Superior temporal gyrus (tissue), 1 donor: ENCODE measurements around the gene CDH13.

Source experiments
- DNase-seq: peaks from one replicate; pipeline ENCODE4 v3.0.0-alpha.2; 2016; ENCODE audit errors: extremely low spot score

Gene CDH13

DNA sequence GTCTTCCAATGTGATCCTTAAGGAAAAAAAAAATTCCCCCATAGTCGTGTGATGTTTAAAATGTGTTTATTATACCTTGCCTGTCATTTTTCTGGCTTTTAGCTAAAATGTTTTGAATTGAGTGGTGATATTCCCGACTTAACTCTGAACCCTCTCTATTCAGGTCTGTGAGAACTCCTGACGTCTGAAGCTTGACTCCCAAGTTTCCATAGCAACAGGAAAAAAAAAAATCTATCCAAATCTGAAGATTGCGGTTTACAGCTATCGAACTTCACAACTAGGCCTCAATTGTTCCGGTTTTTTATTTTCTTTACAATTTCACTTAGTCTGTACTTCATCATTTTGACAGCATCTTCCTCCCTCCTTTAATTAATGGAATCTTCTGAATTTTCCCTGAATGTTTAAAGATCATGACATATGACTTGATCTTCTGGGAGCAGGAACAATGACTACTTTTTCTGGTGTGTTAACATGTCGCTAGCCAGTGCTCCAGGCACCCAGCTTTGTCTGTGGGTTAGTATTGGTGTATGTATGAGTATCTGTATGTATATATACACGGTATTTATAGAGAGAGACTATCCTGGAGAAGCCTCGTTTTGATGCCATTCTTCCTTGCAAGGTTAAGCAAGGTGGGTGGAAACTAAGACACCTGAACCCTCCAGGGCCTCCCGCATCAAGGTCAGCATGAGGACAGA lies 1168.2 kb downstream of the CDH13 start:
- DNase-seq, result no peak

DNA sequence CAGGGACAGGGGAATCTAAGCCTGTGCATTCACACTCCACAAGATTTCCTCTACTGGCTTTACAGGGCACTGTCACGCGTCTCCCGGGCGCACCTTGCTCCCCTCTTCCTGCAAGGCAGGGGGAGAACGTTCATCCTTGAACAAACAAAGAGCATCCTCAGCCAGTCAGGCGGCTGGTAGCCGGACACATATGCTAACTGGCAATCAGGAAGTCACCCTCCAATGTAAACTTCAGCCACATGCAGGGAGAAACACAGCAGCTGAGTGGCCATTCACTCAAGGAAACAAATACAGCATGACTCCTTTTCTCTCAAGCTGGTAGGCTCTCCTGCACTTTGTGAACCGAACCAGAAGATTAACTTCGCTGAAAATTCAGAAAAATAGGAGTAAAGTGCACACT lies 1170.2 kb downstream of the CDH13 start:
- DNase-seq, result no peak

DNA sequence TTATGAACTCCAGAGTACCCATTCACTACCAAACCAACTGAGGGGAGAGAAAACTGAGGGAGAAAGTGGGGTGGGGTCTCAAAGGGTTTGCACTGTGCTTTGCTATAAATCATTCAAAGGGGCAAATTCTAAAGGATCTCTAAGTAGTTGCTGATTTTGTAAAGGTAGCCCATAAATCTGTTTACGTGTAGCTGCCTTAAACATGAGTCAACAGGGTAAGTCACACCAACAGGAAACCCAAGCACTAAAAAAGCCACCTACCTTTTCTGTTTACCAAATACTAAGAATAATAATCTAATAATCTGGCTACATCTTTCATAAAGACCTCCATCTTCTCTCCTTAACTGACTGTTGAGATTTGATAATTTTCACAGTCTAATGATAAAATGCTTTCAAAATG lies 1172.6 kb downstream of the CDH13 start:
- no peak for DNase-seq

DNA sequence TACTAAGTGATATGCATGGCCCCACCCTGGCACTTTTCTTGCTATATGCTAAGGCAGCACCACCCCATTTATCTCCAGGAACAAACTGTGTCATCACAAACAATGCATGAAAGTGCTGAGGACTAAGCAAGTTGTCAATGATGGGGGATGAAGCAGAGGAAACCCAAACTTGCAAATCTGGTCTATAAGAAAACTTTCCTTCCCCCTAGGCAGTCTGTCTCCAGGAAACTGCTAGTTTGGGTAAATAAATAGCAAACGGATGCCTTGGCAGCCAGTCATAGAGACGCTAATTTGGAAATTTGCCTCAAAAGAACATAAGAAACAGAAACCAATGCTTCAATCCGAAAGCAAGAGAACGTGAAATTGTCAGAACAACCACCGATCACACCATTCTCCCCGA lies 1175.4 kb downstream of the CDH13 start:
- DNase-seq, result no peak

DNA sequence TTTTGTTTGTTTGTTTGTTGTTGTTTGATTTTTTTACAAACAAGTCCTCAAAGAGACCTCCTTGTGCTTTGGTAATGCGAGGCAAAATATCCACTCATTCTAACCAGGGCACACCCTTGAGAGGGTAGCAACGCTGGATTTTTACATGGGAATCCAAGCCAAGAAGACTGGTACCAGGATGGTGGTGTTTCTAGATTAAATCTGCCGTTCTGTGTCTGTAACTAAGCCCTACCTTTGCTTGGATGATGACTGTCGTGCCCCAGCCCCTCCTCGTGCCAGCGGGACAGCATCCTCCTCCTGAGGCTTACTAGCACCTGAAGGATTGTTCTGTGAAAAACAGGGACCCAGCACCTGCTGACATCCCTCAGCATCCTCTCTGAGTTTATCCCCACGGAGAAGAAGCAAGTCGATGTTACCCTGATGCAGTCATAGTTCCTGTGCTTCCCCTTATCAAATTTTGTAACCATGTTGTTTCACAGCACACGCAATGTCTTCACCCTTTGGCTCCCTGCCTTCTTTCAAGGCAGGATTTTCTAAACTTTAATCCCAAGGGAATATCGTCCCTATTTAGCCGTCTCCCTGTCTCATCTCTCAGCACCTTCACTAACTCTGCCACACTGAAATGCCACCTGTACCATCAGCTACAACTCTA lies 1175.9 kb downstream of the CDH13 start:
- DNase-seq, result no peak

DNA sequence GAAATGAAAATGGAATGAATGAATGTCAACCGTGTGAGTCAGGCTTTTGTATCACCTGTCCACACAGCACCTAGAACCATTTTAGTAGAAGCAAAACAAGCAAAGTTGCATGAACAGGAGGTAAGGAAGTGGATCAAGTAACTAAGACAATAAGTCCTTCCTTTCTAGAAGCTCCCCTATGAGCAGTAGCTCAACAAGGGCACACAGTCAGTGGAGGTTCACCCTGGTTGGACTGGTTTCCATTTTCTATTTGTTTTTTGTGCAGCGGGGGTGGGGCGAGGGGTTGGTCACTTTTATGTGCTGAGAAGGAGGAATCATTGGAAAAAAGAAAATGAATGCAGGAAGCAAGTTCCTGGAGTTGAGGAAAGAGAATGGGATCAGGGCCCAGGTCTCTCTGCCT lies 1177.0 kb downstream of the CDH13 start:
- no peak for DNase-seq

DNA sequence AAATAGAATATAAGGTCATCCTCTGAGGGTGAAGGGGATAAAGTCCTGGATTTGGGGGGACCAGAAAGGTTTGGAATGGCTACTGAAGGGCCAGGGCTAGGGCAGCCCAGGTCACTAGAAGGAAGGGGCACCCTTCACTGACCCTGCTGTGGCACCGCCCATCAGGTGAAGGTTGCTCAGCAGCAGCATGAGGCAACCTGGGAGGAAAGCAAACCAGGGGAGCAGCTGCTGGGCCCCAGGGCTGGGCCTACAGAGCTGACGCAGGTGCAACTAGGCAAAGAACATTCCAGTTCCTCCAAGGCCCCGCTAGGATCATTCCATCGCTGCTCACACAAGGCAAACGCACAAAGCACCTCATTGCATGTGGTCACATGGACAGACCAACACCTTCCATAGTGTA lies 1177.6 kb downstream of the CDH13 start:
- no peak for DNase-seq

DNA sequence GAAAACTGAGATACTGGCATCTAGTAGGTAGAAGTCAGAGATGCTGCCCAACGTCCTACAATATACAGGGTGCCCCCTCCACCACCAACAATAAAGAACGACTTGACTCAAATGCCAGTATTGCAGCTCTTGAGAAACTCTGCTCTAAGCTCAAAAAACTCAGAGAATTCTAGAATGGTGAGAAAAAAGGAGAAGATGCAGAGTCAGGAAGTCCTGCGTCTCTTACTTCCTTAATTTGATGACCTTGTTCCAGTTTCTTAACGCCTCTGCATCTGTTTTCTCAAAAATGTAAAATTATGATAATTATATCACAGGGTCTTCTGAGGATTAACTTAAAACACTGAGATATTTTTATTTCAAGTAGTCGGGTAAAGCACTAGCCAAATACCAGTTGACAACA lies 1179.3 kb downstream of the CDH13 start:
- no peak for DNase-seq

DNA sequence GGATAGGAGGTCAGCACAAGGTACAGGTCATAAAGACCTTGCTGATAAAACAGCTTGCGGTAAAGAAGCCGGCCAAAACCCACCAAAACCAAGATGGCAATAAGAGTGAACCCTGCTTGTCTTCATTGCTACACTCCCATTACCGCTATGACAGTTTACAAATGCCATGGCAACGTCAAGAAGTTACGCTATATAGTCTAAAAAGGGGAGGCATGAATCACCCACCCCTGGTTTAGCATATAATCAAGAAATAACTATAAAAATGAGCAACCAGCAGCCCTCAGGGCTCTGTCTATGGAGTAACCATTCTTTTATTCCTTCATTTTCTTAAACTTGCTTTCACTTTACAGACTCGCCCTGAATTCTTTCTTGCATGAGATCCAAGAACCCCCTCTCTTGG lies 1180.0 kb downstream of the CDH13 start:
- DNase-seq, result no peak

DNA sequence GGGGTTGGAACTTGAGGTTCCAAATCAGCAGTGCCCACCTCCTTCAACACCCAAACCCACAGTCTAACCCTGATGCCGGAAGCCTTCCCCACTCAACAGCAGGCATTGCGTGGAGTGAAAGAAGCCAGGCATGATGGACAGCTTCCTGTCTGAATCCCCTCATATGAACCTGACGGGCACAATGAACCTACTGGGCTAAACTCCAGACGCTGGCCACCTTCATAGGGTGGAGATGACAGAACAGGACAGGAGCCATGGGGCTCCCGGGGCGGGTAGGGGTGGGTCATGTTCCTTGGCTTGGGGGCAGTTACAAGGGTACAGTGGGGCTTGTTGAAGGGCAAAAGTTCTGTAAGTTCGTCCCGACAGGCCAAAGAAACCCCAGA lies 1180.5 kb downstream of the CDH13 start:
- DNase-seq, result no peak

DNA sequence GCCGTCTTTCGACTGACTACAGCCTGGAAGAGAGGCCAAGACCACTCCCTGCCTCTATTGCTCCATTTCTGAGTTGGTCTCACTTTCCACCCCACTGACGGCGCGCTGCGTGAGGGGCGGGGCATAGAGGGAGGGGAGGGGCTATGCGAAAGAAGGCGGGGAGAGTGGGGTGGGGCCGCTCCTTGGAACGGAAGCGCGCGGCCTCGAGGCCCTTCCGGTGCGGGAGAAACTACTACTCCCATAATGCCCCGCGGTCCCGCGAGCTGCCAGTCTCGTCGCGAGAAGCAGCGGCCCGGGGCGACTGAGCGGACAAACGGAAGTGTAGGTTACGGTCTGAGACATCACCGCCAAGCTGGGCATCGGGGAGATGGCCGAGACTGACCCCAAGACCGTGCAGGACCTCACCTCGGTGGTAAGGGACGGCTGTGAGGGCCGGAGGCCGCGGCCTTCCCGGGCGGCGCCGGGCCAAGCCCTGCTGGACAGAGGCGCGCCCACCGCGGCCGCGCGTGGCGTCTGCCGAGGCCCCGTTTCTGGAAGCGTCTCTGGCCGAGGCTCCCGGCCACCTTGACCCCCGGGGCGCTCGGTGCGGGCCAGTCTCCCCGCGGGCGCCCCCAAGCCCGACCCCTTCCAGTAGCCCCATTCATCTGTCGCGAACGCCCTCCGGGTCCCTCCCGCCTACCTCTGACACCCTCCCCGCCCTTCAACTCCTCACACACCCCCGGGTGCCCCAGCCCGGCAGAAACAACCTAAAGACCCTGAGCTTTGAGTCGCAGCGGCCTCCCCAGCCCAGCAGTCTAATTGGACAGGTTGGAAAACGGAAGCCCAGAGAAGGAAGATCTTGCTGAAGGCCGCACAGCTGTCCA lies 1181.2 kb downstream of the CDH13 start, which contains the start of gene HSBP1:
TSS of gene HSBP1 (plus strand) at position 269 of the 863 bp plus-strand sequence. CDS start at position 368, 99 bp downstream.
- DNase-seq, result peak; percentile 93

DNA sequence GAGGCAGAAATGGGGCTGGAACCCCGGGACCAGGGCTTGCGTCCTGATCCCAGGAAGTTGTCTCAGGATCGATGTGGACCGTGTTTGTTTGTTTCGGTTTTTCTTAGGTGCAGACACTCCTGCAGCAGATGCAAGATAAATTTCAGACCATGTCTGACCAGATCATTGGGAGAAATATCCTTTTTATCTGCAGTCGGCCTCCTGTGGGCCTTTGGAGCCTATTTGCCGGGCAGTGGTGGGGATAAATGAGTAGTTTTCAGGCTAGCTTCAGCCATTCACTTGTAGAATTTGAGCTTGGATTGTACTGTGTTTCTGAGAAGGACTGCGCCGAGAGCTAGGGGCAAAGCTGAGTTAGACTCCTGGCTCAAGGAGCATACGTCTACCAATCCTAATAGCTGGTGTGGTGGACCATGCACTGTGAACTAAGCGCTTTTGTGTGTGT lies 1181.8 kb downstream of the CDH13 start:
- peak; percentile 33 for DNase-seq

DNA sequence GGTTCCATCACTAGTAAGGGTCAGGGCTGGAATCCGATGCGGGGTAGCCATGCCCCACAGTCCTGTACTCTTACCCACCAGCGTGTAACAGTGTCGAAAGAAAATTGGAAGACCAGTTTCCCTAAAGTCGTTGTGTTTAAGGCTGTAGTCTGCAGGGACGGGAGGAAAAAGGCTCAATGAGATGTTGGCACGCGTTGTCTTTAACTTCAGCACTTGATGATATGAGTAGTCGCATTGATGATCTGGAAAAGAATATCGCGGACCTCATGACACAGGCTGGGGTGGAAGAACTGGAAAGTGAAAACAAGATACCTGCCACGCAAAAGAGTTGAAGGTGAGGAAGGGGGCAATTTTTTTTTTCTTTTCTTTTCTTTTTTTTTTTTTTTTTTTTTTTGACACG lies 1182.3 kb downstream of the CDH13 start:
- no peak for DNase-seq

DNA sequence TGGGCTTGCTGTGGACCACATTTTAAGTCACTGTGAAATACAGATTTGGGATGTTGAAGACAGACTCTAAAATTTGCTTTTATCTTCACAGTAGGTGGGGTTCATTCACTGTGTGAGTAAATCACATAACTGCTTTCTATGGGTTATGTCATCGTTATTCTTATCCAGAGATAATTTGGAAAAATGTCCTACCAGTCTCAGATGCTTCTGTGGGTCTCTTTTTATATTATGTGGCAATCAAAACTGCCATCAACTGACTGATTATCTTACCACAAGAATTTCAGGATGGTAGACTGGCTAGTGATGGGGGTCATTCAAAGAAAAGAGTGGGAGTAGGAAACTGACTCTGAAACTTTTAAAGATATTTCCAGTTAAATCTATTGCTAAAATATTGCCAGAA lies 1184.1 kb downstream of the CDH13 start:
- DNase-seq, result no peak

DNA sequence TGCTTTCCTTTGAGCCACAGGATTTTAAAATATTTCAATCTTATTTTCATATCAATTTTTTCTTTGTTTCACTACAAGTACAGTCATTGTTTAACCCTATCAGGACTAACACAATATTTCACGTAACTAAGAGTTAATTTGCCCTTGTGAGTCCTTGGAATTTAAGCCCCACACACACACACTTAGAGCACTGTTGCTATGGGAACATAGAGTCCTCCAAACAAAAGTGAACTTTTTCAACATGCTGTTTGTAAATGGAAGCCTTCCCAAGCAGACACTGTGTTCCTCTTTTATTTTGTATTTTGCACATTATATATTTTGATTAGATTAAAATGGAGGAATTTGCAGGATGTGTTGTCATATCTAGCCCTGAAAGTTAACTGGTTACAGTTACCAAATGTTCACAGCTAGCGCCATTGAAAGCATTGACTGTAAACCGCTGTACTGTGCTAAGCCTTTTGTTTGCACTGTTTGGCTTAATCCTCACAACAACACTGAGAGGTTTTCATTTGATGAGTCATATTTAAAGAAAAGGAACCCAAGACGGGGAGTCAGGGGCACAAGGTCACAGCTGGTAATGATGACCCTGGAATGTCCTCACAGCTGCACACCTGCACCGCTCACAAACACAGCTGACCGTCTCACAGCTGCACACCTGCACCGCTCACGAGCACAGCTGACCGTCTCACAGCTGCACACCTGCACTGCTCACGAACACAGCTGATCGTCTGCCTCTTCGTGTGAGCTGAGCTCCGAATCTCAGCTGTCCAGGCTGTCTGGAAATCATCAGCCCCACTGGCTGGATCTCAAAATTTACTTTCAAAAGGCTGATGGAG lies 1187.3 kb downstream of the CDH13 start:
- no peak for DNase-seq

DNA sequence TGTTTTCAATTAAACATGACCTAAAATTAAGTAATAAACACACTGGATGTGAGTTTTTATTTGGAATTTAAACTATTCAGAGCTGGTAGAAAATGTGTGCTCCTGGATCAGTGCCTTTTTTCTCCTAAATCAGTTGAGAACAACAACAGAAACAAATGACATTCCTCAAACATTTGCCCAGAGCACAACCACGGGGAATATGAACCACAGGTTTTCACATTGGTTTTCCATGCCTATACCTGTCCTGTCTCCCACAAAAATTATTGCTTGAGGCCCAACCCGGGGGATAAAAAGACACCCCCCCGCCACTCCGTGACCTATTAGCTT lies 1187.9 kb downstream of the CDH13 start:
- no peak for DNase-seq

DNA sequence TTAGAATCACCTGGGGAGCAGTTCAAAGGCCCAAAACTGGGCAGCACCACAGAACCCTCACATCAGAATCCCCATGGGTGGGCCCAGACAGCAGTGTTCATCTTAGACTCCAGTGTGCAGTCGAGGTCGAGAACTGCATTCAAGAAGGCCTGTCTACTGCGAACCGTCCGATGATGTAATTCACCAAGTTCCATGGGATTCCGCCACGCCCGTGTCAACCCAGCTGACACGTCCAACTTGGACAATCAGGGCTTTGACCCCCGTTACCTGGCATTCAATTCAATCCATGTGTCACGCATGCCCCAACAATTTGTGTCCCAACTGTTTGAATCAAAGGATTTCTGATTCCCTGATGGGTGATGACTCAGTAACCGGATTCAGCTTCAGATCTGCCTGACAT lies 1190.3 kb downstream of the CDH13 start:
- DNase-seq, result no peak

DNA sequence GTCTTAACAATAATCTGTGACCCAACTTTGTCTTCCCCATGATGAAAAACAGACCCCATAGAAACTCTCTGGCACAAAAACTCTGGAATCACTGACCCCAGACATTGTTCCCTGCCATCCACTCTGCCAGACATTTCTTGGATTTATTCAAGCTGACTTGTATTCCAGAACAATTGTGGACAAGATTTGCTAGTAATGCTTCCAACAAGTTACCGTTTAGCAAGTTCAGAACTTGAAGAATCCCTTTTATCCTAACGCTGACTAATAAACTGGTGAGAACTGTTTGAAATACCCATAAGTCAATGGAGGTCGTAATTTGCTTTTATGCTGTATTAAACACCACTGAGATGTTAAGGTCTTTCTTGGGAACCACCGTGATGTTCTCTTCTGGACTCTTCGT lies 1191.5 kb downstream of the CDH13 start:
- no peak for DNase-seq

DNA sequence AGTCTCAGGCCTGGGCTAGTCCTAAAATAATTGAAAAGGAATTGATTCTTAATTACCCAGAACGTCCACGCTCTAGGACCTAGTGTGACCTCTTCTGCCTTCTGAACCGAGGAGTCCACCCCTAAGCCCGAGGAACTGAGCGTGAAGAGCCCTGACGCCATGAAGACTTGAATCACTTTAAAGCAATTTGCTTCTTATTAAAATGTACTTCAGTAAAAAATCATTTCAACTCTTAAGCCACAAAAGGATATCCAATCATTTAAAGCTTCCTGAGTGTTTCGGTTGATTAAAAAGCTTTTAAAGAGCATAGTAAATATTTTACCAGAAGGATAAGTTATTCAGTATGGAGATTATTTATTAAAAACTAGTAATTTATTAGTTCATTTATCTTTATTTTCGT lies 1192.6 kb downstream of the CDH13 start:
- no peak for DNase-seq

DNA sequence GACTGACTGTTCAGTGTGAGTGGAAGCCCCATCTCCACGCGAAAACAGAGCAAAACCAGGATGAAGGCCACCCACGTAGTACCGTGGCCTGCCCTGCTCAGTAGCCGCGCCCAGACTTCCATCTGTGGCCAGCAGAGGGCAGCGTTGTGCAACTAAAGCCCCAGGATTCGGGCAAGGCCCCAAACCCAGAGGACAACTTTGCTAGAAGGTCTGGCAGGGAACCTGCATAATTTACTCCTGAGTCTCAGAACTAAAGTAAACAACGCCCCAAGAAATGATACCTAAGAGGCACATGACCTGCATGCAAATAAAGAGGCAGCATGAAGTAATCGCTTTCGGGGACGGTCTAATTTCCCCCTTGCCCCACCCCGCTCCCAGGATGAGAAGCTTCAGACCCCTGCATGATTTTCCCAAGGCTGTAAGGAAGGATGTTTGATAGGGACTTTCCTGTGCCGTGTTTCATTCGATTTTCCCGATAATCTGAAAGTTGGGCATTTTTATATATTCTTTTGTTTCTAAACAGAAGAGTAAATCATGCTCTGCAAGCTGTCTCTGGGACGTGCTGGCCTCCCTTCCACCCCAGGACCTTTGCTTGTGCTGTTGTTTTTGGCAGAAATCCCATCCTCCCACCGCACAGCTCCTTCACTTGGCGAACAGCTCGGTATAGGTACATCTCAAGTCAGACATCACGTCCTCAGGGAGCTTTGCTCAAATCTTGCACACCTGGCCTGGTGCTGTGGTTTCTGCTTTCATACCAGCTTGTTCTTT lies 1199.6 kb downstream of the CDH13 start:
- peak; percentile 93 for DNase-seq

DNA sequence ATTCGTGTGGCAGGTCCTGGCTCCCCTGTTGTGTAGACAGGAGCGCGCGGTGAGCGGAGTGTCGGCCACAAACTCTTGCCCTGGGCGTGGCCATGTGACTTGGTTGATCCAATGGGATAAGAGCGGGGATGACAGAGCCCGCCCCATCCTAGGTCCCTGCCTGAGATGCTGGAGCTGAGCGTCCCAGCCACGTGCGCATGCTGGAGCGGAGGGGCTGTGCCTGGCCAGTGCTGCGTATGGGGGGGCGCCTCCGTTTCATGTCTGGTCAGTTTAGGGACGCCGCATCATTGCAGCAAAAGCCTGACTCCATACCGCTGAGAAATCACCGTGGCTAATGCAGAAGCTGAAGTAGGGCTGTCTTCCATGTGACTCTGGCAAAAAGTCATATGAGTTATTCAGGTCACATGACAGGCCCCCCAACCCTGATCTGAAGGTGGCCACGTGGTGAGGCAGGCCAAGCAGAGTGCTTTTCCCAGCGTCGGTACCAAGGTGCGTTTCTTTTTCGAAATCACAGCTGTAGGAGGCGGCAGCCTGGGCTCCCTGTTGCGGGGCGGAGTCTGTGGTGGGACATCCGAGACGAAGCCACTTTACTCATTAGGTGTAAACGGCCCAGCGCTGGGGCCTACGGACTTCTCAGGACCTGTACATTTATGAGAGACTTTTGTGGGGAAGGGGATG lies 1203.5 kb downstream of the CDH13 start:
- DNase-seq, result no peak
